HG02588 (cell line): ENCODE data around the gene TAB2.
"Not testable (repeated sequence)": the region's sequence is repeated elsewhere in the genome, so short reads cannot be mapped to it uniquely, and the experiment has no call there.

Source experiments
- ATAC-seq: cut with Tn5 transposase; IDR thresholded peaks from one replicate; pipeline ENCODE4 v1.9.1; 2021; ENCODE audit warnings: mild to moderate bottlenecking, moderate library complexity; ENCODE audit not compliant: unreplicated experiment

TAB2 gene

GRCh38 chr6:149456311-149457021, 139.0 kb downstream of the TAB2 start:
- no peak for ATAC-seq

DNA sequence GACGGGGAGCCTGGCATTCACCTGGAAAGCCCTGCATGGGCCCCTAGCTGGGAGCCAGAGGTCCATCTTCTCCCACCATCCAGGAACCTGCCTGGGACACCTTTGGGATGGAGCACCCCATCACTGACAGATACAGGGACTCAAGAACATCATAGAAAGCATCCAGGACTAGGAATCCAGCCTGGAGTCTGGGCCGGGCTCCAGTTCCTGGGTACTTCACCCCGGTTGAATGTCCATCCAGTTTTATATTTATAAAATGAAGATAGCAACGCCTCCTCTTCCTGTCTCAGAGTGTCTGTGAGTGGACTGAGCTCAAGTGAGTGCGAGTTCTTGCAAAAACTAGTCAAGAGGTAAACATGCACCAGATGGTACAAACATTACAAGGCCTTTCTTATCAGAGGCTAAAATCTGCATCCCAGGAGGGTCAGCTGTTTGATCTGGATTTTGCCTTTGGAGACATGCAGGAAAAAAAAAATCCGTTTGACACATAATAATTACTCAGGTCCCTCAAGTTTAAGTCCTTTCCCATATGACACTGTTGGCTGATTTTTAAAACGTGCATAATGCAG, 139.9 kb downstream of the TAB2 start:
- ATAC-seq, result no peak

GRCh38 chr6:149458196-149458595, 140.7 kb downstream of the TAB2 start:
- ATAC-seq, result no peak

- no peak for ATAC-seq
These were observed 141.3 kb downstream of the TAB2 start for GRCh38 chr6:149458806-149459205.

- ATAC-seq, result no peak
These were observed 142.2 kb downstream of the TAB2 start for GRCh38 chr6:149459761-149460160.

DNA sequence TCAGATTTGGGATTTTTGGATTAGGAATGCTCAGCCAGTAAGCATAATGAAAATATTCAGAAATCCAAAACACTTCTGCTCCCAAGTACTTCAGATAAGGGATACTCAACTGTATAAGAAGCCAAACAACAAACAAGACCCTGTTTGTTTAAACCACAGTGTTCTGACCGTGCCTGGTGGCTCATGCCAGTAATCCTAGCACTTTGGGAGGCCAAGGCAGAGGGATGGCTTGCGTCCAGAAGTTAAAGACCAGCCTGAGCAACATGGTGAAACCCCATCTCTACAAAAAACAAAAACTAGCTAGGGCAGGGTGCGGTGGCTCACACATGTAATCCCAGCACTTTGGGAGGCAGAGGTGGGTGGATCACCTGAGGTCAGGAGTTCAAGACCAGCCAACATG, 142.7 kb downstream of the TAB2 start:
- not testable (repeated sequence) for ATAC-seq
